GM08714 (cell line): ENCODE data around the gene WNT9B.

Experiments
- H3K4me3 ChIP-seq: fragments of 200-500 bp; sonication (Bioruptor generic); 2 replicates; pipeline ENCODE4 v1.5.1; 2014; ENCODE audit warnings: mild to moderate bottlenecking, low read length, inconsistent platforms
- ZNF274 ChIP-seq: IDR thresholded peaks from 2 replicates; pipeline ENCODE4 v1.6.1; 2012; ENCODE audit warnings: mild to moderate bottlenecking, low read depth, low read length

Gene WNT9B

DNA sequence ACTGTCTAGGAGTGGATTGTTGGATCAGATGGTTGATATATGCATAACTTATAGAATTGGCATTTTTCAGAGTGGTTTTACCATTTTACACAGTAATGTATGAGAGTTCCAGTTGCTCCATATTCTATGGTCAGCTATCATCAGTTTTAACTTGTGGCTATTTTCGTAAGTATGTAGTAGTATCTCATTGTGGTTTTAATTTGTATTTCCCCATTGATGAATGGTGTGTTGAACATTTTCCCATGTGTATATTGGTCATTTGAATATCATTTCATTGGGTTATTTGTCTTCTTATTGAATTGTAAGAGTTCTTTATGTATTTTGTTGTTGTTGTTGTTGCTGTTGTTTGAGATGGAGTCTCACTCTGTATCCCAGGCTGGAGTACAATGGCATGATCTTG, 6.2 kb downstream of the WNT9B start:
- no peak overlapping the region for H3K4me3 ChIP-seq
- no peak for TF ChIP-seq ZNF274

DNA sequence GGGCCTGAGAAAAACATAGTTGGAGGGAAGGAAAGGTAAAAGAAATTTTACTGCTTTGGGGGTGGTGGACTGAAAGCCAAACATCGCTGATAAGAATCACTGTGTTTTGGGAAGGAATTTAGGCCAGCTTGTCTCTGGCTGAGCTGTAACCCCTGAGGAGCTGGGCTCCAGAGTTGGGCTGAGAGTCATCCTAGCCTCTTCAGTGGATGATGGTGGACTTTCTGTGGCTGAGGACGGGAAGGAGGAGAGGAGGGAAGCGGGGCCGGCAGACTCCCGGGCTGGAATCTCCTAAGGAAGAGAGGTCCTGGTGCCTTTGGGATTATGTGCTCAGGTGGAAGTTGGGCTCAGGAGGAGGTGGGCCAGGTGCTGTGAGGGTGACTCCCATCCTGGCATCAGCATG, 8.6 kb downstream of the WNT9B start:
- no peak for TF ChIP-seq ZNF274

DNA sequence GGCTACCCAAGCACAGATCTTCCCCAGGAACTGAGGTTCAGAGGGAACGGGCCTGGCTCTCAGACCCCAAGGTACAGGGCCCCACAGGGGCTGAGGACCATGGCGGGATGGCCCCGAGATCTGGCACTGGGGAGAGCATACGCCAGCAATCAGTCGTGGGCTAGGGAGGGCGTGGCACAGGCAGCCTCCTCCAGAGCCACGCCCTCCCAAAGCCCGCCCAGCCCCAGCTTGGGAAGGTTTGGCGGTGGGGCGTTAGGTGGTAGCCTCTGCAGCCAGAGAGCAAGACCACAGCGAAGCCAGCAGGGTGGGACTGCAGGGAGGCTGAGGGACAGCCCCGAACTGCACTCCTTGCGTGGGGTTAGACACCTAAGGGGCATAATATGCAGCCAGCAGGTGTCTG, 11.6 kb downstream of the WNT9B start:
- H3K4me3 ChIP-seq = no peak overlapping the region
- no peak for TF ChIP-seq ZNF274

More for the DNA sequence above, 8.6 kb downstream of the WNT9B start:
- no peak overlapping the region for H3K4me3 ChIP-seq

DNA sequence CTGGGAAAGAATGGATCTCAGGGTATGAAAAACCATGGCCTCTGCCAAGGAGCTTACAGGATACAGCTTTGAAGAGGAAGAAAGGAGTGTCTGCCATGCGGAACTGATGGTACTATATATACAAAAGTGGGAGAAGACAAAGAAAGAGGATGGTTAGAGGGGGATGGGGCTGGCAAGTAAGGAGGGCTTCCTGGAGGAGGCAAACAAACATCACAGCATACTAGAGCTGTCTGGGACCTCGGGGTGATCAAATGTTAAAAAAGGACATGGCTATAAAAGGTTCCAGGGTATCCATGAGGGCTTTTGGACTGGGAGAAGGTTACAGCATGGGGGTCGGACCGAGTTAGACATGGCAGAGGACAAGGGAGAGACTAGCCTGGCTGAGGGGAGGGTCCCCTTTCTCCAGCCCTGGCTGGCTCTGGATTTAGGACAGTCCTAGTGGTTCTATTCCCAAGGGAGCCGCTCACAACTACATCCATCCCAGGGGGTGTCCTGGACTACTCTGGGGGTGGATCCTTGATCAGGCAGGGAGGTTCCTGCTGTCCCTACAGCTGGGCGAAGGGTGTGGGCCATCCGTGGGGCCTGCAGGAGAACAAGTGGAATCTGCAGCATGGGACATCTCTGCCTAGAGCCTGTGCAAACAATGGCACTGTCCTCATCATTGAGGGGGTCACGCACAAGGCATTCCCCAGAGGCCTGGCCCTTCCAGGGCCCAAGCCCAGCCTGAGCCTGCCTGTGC, 12.2 kb downstream of the WNT9B start:
- no peak for TF ChIP-seq ZNF274
- H3K4me3 ChIP-seq = no peak overlapping the region

DNA sequence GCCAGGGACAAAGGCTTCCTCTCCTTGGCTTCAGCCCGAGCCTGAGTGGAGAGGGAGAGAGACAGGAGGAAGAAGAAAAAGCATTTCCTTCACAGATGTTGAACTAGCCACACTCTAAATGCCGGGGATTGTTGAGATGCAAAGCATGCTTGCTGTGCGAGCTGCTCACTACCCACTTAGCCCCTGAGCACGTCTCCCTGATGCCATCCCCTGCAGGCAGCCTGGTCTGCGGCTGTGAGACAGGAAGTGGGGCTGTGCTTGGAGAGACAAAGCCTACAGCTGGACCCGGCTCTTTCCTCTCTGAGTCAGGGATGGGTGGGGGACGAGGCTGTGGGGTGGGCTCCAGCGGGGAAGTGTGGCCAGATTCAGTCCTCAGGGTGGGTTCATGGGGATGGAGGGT, 13.7 kb downstream of the WNT9B start:
- no peak for TF ChIP-seq ZNF274
- no peak overlapping the region for H3K4me3 ChIP-seq

DNA sequence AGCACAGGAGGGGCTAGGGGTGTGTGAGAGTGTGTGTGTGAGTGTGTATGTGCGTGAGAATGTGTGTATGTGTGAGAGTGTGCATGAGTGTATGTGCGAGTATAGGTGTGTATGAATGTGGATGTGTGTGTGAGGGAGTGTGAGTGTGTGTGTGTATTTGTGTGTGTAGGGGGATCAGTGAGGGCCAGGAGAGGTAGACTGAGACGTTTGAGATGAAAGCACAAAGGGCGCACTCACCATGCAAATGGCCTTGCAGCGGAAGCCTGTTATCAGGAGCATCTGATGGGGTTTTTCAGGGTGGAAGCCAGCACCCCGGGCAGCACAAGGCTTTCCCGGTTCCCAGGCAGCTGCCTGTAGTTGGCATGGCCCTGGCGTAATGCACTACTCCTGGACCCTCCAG, 14.9 kb downstream of the WNT9B start:
- no peak for TF ChIP-seq ZNF274
- H3K4me3 ChIP-seq = no peak overlapping the region

DNA sequence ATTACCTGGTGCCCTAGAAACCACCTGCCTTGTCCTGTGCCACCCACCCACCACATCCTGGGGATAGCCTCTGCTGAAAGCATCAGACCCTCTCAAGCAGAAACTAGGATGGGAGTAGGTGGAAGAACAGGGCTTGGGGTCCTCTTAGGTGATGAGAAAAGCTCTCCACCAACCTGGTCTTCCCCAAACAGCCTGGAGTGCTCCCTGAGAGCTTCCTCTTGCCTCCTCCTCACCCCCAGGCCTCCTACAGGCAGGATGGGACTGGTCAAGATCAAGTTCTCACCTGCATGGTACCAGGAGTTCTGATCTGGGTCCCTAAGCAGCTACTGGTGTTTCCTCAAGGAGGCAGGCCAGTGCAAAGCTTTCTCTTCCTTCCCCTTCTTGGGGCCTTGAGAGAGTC, 15.4 kb downstream of the WNT9B start:
- no peak for TF ChIP-seq ZNF274
- no peak overlapping the region for H3K4me3 ChIP-seq

DNA sequence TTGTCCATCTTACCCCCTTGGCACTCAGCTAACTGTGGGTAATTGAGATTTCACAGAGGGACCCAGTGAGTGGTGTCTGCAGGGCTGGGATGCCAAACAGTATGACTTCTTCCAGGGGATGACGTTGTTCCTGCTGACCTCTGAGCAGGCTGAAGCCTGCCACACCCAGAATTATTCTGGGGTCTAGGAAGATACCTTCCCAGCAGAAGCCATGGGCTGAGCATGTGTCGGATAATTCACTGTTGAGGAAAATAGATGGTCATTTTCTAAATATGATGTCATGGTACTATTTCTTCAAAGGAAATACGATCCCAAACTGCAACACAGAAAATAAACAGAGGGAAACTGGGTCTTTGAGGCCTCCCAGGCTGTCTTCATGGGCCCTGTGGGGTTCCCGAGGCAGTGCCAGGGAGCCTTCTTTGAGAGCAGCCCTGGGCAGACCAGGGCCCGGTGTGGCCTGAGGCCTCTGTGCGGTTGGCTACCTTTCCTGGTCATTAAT, 17.4 kb downstream of the WNT9B start:
- H3K4me3 ChIP-seq = no peak overlapping the region
- no peak for TF ChIP-seq ZNF274

DNA sequence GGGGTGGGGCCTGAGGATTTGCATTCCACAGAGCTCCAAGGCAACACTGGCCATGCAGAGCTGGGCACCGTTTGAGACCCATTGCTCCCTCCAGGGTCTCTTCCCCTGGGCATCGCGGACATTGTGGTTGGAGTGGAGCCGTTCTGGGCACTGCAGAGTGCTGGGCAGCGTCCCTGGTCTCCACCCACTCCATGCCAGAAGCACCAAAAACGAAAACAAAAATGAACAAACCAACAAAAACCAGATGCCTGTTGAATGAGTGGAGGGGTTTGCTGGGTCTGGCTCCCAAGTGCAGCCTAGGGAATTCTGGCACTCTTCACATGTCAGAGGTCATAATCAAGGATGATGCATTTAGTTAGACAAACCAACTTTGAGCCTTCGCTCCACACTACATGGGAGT, 17.9 kb downstream of the WNT9B start:
- no peak overlapping the region for H3K4me3 ChIP-seq
- no peak for TF ChIP-seq ZNF274

DNA sequence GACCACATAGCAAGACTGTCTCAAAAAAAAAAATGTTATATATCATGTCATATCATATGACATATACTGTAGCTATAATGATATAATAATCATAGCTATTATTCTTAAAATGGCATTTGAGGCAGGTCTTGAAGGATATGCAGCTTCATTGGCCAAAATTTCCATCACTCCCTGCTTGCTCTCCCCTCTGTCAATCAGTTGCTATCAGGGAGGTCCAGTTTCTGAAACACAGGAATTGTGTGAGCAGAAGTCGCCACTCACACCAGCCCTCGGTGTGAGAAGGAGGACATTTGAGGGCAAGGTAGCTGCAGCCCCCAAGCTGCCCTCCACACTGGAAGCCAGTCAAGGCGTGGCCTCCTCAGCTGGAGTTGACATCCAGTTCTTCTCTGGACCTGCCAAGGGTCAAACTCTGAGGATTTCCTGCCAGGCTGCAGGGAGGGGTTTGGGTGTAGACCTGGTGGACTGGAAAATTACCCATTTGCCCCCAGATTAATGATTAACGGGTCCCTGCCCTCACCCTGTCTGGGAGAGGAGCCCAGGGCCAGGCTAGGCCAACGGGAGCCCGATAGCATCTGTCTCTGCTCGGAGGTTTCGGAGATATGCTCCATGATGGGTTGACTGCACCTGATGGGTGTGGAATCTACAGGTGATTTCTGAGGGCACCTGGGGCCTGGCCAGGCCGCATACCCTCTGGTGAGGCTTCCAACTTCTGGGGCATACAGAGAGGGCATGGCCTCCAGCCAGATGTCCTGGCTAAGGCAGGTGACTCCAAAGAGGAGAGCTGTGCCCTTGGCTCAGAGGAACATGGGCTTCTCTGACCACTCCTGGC, 18.8 kb downstream of the WNT9B start:
- no peak overlapping the region for H3K4me3 ChIP-seq
- no peak for TF ChIP-seq ZNF274

DNA sequence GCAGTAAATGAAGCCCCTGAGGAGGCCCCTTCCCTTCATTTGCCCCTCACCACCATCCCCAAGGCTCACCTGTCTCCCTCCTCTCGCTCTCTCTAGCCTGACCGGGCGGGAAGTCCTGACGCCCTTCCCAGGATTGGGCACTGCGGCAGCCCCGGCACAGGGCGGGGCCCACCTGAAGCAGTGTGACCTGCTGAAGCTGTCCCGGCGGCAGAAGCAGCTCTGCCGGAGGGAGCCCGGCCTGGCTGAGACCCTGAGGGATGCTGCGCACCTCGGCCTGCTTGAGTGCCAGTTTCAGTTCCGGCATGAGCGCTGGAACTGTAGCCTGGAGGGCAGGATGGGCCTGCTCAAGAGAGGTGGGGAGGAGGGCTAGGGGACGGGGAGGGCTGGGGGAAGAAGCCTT, 21.0 kb downstream of the WNT9B start:
- H3K4me3 ChIP-seq = no peak overlapping the region
- TF ChIP-seq ZNF274 = no peak

- no peak for TF ChIP-seq ZNF274
- H3K4me3 ChIP-seq = no peak overlapping the region
Observed at GRCh38 chr17:46873941-46874645, 22.7 kb downstream of the WNT9B start.

DNA sequence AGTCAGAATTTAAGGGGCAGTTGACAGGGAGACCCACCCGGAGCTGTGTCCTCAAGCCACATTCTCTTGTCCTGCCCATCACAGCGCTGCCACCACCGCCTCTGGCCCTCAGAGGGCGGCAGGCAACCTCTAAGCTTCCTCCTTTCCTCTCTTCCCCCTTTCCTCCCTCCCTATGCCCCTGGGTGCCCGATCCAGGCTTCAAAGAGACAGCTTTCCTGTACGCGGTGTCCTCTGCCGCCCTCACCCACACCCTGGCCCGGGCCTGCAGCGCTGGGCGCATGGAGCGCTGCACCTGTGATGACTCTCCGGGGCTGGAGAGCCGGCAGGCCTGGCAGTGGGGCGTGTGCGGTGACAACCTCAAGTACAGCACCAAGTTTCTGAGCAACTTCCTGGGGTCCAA, 23.5 kb downstream of the WNT9B start:
- no peak overlapping the region for H3K4me3 ChIP-seq
- no peak for TF ChIP-seq ZNF274

DNA sequence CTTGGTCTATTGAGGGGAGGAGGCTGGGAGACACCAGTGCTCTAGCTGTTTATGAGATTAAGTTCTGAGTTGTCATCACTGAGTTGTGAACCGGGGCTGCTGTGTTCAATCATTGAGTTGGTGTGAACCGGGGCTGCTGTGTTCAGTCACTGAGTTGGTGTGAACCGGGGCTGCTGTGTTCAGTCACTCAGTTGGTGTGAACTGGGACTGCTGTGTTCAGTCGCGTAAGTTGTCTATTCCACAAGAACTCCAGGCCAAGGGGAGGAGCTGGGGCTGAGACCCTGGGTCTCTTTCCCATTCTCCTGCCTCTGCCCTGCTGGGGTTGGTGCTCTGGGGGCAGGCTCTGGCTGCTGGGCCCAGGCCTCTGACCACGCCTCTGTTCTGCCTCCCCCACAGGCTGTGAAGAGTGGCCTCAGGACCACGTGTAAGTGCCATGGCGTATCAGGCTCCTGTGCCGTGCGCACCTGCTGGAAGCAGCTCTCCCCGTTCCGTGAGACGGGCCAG, 24.5 kb downstream of the WNT9B start:
- no peak overlapping the region for H3K4me3 ChIP-seq
- no peak for TF ChIP-seq ZNF274
